ENCODE measurements around the gene DAB1.

DAB1 gene

GRCh38 chr1:57063406-57064125 lies 360.3 kb downstream of the DAB1 start:
- Histone ChIP-seq H3K27ac (replicated peaks) (no peak overlapping the region), H3K4me3 (replicated peaks; ENCODE audit: insufficient read depth, low read length) (no peak overlapping the region), H3K27me3 (ENCODE audit: insufficient read depth, poor library complexity, severe bottlenecking) (no peaks in the 10 kb centered on the region)
- DNase-seq (ENCODE audit: low read depth in 1 of 2, low spot score in 1 of 2), result no peak
- TF ChIP-seq CTCF (IDR thresholded peaks at IDR 0.05; ENCODE audit: insufficient read depth, low read length), result no peak
- no peak for TF ChIP-seq POLR2AphosphoS5 (IDR thresholded peaks at IDR 0.05; ENCODE audit: low read depth)
- TF ChIP-seq SPI1 (IDR thresholded peaks at IDR 0.05; ENCODE audit: borderline replicate concordance, low read depth), result no peak
- no peak for TF ChIP-seq GABPA (IDR thresholded peaks at IDR 0.05; ENCODE audit: low read depth)
- no peak for TF ChIP-seq REST (IDR thresholded peaks at IDR 0.05; ENCODE audit: insufficient replicate concordance, low read depth)

- TF ChIP-seq POLR2AphosphoS5 (IDR thresholded peaks at IDR 0.05; ENCODE audit: low read depth) (no peak), REST (IDR thresholded peaks at IDR 0.05; ENCODE audit: insufficient replicate concordance, low read depth) (no peak), CTCF (IDR thresholded peaks at IDR 0.05; ENCODE audit: insufficient read depth, low read length) (no peak), GABPA (IDR thresholded peaks at IDR 0.05; ENCODE audit: low read depth) (no peak), SPI1 (IDR thresholded peaks at IDR 0.05; ENCODE audit: borderline replicate concordance, low read depth) (no peak)
- Histone ChIP-seq H3K4me3 (replicated peaks; ENCODE audit: insufficient read depth, low read length) (no peak overlapping the region), H3K27ac (replicated peaks) (no peak overlapping the region), H3K27me3 (ENCODE audit: insufficient read depth, poor library complexity, severe bottlenecking) (no peaks in the 10 kb centered on the region)
- peak in 1 of 2 experiments; percentile 1 for DNase-seq (ENCODE audit: low read depth in 1 of 2, low spot score in 1 of 2)
These were observed 362.5 kb downstream of the DAB1 start for GRCh38 chr1:57061369-57061768.

- TF ChIP-seq SPI1 (IDR thresholded peaks at IDR 0.05; ENCODE audit: borderline replicate concordance, low read depth), result no peak
- Histone ChIP-seq H3K27ac (replicated peaks) (no peak overlapping the region), H3K4me3 (replicated peaks; ENCODE audit: insufficient read depth, low read length) (no peak overlapping the region), H3K27me3 (ENCODE audit: insufficient read depth, poor library complexity, severe bottlenecking) (no peaks in the 10 kb centered on the region)
- DNase-seq (ENCODE audit: low read depth in 1 of 2, low spot score in 1 of 2), result no peak
These were observed 363.4 kb downstream of the DAB1 start for GRCh38 chr1:57060451-57060850.

- Histone ChIP-seq H3K27me3 (ENCODE audit: insufficient read depth, poor library complexity, severe bottlenecking) (no peaks in the 10 kb centered on the region), H3K27ac (replicated peaks) (no peak overlapping the region), H3K4me3 (replicated peaks; ENCODE audit: insufficient read depth, low read length) (no peak overlapping the region)
- no peak for DNase-seq (ENCODE audit: low read depth in 1 of 2, low spot score in 1 of 2)
- TF ChIP-seq SPI1 (IDR thresholded peaks at IDR 0.05; ENCODE audit: borderline replicate concordance, low read depth) (no peak), CTCF (IDR thresholded peaks at IDR 0.05; ENCODE audit: insufficient read depth, low read length) (no peak), POLR2AphosphoS5 (IDR thresholded peaks at IDR 0.05; ENCODE audit: low read depth) (no peak), GABPA (IDR thresholded peaks at IDR 0.05; ENCODE audit: low read depth) (no peak), REST (IDR thresholded peaks at IDR 0.05; ENCODE audit: insufficient replicate concordance, low read depth) (no peak)
These were observed 365.0 kb downstream of the DAB1 start for GRCh38 chr1:57058652-57059501.

Data from HL-60 (cell line).